A673 (cell line): ENCODE data around the gene CFAP410.

Experiments used
- CTCF ChIP-seq: fragments of 300-800, 200-600 bp; sonication (generic); conservative IDR thresholded peaks from 2 replicates; pipeline ENCODE4 v1.5.1; 2017; ENCODE audit warnings: low read depth, mild to moderate bottlenecking, antibody characterized with exemption, low read length, moderate library complexity, mixed read lengths
- EZH2 ChIP-seq: fragments of 200-600 bp; sonication (generic); IDR thresholded peaks from 2 replicates; pipeline ENCODE4 v1.6.1; 2017; ENCODE audit warnings: borderline replicate concordance, low read depth, mild to moderate bottlenecking, mixed read lengths, antibody characterized with exemption, low read length; ENCODE audit not compliant: poor library complexity, severe bottlenecking

DNA sequence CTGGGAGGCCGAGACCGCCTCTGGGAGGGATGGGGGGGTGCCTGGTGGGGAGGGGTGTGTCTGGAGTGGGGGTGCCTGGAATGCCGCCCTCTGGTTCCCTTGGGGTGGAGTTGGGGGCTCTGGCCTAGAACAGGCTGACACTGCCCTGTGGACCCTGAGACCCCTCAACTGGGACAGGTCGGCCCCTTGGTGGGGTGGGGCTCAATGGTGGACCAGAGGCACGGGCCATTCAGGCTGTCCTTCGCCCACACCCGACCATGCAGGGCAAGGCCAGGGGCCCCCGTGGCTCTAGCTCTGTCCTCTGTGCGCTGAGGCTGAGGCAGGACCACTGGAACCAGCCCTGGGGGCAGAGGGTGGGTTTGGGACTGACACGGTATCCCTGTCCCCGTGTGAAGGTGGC is 24.6 kb downstream of the CFAP410 start:
- TF ChIP-seq CTCF (no peak), EZH2 (no peak)
